Panc1 (cell line): ENCODE results near the gene DCAF8. TPM values are rescaled to one million over a fixed set of nuclear protein-coding genes. Genes with fewer than 3 reads are reported as not detected.

Experiments
- ATAC-seq: fragments of 200-7000 bp; cut with Tn5 transposase; 2 replicates; pipeline ENCODE4 v1.9.1; 2020; ENCODE audit warnings: mild to moderate bottlenecking, moderate library complexity
- BruUV-seq: library from RNA; stranded (reverse); fragments of 400-500 nt; replicated peaks from 2 replicates; lab custom pipeline; 2021; lab: Mats Ljungman, UMichigan
- CTCF ChIA-PET: fragments of 300-600 bp; sonication (Branson Sonifier 250); formaldehyde crosslinking; loops from one replicate; lab custom pipeline; 2022; ENCODE audit warnings: antibody characterized with exemption; lab: Charles Lee
- POLR2A ChIA-PET: fragments of 300-600 bp; sonication (Branson Sonifier 250); formaldehyde crosslinking; loops from one replicate; lab custom pipeline; 2022; ENCODE audit warnings: antibody characterized with exemption; lab: Charles Lee
- DNase-seq: peaks from one replicate; pipeline ENCODE4 v3.0.0-alpha.2; 2010; ENCODE audit warnings: low read depth, low spot score
- H3K27ac ChIP-seq: 2 replicates; pipeline ENCODE4 v1.5.1; 2011; ENCODE audit warnings: mild to moderate bottlenecking, low read length, inconsistent platforms
- H3K27me3 ChIP-seq: fragments of 200-500 bp; sonication (Bioruptor generic); 2 replicates; pipeline ENCODE4 v1.6.0; 2014; ENCODE audit warnings: low read length, inconsistent platforms; ENCODE audit not compliant: control insufficient read depth, insufficient read depth
- H3K36me3 ChIP-seq: fragments of 200-500 bp; sonication (Bioruptor generic); 2 replicates; pipeline ENCODE4 v1.5.1; 2014; ENCODE audit warnings: inconsistent platforms, mild to moderate bottlenecking, low read length, moderate library complexity; ENCODE audit not compliant: control insufficient read depth, insufficient read depth
- H3K4me1 ChIP-seq: 2 replicates; pipeline ENCODE4 v1.5.1; 2011; ENCODE audit warnings: inconsistent platforms, mild to moderate bottlenecking, low read length, moderate library complexity; ENCODE audit not compliant: control insufficient read depth, insufficient read depth
- H3K4me3 ChIP-seq, 2 experiments: 2 replicates each; pipeline ENCODE4 v1.5.1; 2011 to 2012; ENCODE audit warnings: low read depth in 2 of 2, low read length in 2 of 2, mild to moderate bottlenecking in 2 of 2, inconsistent platforms in 1 of 2, moderate library complexity in 1 of 2
- H3K9me3 ChIP-seq: fragments of 200-500 bp; sonication (Bioruptor generic); 2 replicates; pipeline ENCODE4 v1.5.1; 2014; ENCODE audit warnings: low read depth, mild to moderate bottlenecking, inconsistent platforms, low read length, moderate library complexity; ENCODE audit not compliant: control insufficient read depth, insufficient read depth
- POLR2AphosphoS5 ChIP-seq: IDR thresholded peaks from 2 replicates; pipeline ENCODE4 v1.6.1; 2012; ENCODE audit warnings: mild to moderate bottlenecking, low read depth, low read length, moderate library complexity
- SIN3A ChIP-seq: IDR thresholded peaks from 2 replicates; pipeline ENCODE4 v1.6.1; 2012; ENCODE audit warnings: low read depth, mild to moderate bottlenecking, low read length, moderate library complexity, borderline replicate concordance; ENCODE audit not compliant: insufficient read depth
- TCF7L2 ChIP-seq: IDR thresholded peaks from 2 replicates; pipeline ENCODE4 v1.6.1; 2011; ENCODE audit warnings: mild to moderate bottlenecking, low read depth, low read length, inconsistent platforms
- in situ Hi-C: cut with HindIII; loops from 2 replicates; pipeline ENCODE4 v1.10.0; 2016; ENCODE audit warnings: low sequenced_read_pairs, low pct_unique_long_range_greater_than_20kb
- intact Hi-C: fragments of 100-400 bp; cut with micrococcal nuclease; formaldehyde crosslinking; loops from one replicate; pipeline ENCODE4 v1.10.0; 2022; ENCODE audit not compliant: unreplicated experiment
- total RNA-seq: library from RNA; stranded (reverse); gene quantifications from one replicate; pipeline ENCODE4 v1.2.1, GENCODE V29; 2021; ENCODE audit not compliant: unreplicated experiment
- TF ChIP-seq, protein P1 (sequence below), 2 experiments: IDR thresholded peaks; 2 replicates each; pipeline ENCODE4 v1.6.1; 2011 to 2012; ENCODE audit warnings: low read depth in 2 of 2, control low read depth in 1 of 2, low read length in 1 of 2, mild to moderate bottlenecking in 1 of 2, moderate library complexity in 1 of 2; ENCODE audit not compliant: insufficient read depth in 1 of 2
- TF ChIP-seq, protein P2 (sequence below): fragments of 450-650 bp; IDR thresholded peaks from 2 replicates; pipeline ENCODE4 v1.5.1; 2017; ENCODE audit warnings: mild to moderate bottlenecking

Gene DCAF8
- total RNA-seq, 1 experiment from 2014 or later: 127 TPM

DNA sequence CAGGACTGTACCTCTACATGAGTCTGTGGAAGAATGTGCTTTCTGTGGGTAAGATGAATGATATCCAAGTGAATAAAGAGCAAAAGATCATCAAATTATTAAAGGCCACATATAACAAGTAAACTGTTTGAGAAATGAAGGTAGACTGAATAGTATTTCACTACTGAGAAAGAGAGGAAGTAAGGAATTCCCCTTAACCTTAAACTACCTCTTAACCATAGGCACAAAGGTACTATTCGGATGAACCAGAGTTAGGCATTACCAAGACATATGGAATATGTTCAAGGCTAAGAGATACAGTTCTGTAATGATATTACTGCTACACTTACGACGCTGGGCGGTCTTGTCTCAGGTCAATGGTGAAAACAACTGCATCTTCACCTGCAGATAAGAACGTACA, 25.5 kb downstream of the DCAF8 start:
- intact Hi-C loops (no loop called here), in situ Hi-C loops (no loop called here)
- no peak for DNase-seq
- Histone ChIP-seq H3K36me3 (peaks cover 36% of the 10 kb centered on the region), H3K27ac (no peak overlapping the region), H3K4me3 (no peak overlapping the region), H3K9me3 (no peaks in the 10 kb centered on the region), H3K4me1 (no peaks in the 10 kb centered on the region), H3K27me3 (no peaks in the 10 kb centered on the region)
- POLR2A ChIA-PET: no interaction called here
- TF ChIP-seq, protein P1, sequence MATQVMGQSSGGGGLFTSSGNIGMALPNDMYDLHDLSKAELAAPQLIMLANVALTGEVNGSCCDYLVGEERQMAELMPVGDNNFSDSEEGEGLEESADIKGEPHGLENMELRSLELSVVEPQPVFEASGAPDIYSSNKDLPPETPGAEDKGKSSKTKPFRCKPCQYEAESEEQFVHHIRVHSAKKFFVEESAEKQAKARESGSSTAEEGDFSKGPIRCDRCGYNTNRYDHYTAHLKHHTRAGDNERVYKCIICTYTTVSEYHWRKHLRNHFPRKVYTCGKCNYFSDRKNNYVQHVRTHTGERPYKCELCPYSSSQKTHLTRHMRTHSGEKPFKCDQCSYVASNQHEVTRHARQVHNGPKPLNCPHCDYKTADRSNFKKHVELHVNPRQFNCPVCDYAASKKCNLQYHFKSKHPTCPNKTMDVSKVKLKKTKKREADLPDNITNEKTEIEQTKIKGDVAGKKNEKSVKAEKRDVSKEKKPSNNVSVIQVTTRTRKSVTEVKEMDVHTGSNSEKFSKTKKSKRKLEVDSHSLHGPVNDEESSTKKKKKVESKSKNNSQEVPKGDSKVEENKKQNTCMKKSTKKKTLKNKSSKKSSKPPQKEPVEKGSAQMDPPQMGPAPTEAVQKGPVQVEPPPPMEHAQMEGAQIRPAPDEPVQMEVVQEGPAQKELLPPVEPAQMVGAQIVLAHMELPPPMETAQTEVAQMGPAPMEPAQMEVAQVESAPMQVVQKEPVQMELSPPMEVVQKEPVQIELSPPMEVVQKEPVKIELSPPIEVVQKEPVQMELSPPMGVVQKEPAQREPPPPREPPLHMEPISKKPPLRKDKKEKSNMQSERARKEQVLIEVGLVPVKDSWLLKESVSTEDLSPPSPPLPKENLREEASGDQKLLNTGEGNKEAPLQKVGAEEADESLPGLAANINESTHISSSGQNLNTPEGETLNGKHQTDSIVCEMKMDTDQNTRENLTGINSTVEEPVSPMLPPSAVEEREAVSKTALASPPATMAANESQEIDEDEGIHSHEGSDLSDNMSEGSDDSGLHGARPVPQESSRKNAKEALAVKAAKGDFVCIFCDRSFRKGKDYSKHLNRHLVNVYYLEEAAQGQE (IDR thresholded peaks at IDR 0.05; ENCODE audit: insufficient read depth in 1 of 2, low read depth in 2 of 2, low read length in 1 of 2): no peak
- TF ChIP-seq TCF7L2: no peak
- no peak for TF ChIP-seq POLR2AphosphoS5
- no peak for TF ChIP-seq SIN3A
- no peak for ATAC-seq
- BruUV-seq: no TSS peak
- CTCF ChIA-PET: no interaction called here

DNA sequence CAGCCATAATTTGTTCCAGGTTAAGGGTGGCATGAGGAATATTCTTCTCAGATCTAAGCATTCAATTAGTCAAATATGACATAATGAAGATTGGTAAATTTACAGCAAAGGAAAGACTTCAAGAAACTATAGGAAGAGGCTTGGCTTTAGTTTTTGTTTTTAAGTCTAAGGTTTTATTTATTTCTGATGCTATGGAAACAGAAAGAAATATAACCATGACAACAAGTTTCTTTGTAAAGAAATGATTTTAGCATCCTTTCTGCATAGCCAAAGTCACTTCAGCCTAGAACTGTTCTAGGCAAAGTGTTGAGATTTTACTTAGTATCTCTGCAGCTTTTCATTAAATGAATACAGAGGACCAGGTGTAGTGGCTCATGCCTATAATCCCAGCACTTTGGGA, 29.4 kb downstream of the DCAF8 start:
- no peak for ATAC-seq
- DNase-seq: no peak
- ChIA-PET POLR2A (no interaction called here), CTCF (no interaction called here)
- H3K9me3 ChIP-seq: no peaks in the 10 kb centered on the region
- H3K4me3 ChIP-seq: no peak overlapping the region
- in situ Hi-C loops: no loop called here
- TF ChIP-seq SIN3A (no peak), TCF7L2 (no peak), POLR2AphosphoS5 (no peak)
- TF ChIP-seq, protein P2, sequence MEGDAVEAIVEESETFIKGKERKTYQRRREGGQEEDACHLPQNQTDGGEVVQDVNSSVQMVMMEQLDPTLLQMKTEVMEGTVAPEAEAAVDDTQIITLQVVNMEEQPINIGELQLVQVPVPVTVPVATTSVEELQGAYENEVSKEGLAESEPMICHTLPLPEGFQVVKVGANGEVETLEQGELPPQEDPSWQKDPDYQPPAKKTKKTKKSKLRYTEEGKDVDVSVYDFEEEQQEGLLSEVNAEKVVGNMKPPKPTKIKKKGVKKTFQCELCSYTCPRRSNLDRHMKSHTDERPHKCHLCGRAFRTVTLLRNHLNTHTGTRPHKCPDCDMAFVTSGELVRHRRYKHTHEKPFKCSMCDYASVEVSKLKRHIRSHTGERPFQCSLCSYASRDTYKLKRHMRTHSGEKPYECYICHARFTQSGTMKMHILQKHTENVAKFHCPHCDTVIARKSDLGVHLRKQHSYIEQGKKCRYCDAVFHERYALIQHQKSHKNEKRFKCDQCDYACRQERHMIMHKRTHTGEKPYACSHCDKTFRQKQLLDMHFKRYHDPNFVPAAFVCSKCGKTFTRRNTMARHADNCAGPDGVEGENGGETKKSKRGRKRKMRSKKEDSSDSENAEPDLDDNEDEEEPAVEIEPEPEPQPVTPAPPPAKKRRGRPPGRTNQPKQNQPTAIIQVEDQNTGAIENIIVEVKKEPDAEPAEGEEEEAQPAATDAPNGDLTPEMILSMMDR: no peak
- TF ChIP-seq, protein P1 (IDR thresholded peaks at IDR 0.05; ENCODE audit: insufficient read depth in 1 of 2, low read depth in 2 of 2, low read length in 1 of 2): no peak
- no peak overlapping the region for H3K27ac ChIP-seq
- H3K27me3 ChIP-seq: no peaks in the 10 kb centered on the region
- BruUV-seq: no TSS peak
- H3K4me1 ChIP-seq: no peaks in the 10 kb centered on the region
- intact Hi-C loops: no loop called here
- H3K36me3 ChIP-seq: peaks cover 42% of the 10 kb centered on the region
